GM21381 (cell line): ENCODE data around the gene SHFL.

Experiments used
- ATAC-seq: cut with Tn5 transposase; IDR thresholded peaks from one replicate; pipeline ENCODE4 v1.9.1; 2021; ENCODE audit warnings: mild to moderate bottlenecking, moderate library complexity; ENCODE audit not compliant: unreplicated experiment

Gene SHFL

GRCh38 chr19:10132905-10133304, 46.8 kb downstream of the SHFL start:
- no peak for ATAC-seq

GRCh38 chr19:10133596-10133995, 47.5 kb downstream of the SHFL start:
- no peak for ATAC-seq

- ATAC-seq = no peak
Measured at GRCh38 chr19:10134040-10134439, 47.9 kb downstream of the SHFL start.

- ATAC-seq = no peak
Measured at GRCh38 chr19:10135551-10136334, 49.6 kb downstream of the SHFL start.

- no peak for ATAC-seq
Measured at GRCh38 chr19:10136936-10137335, 50.8 kb downstream of the SHFL start.

- no peak for ATAC-seq
Measured at GRCh38 chr19:10137751-10138682, 51.9 kb downstream of the SHFL start.

GRCh38 chr19:10138879-10139795, 53.0 kb downstream of the SHFL start:
- ATAC-seq = no peak

GRCh38 chr19:10139952-10140351, 53.8 kb downstream of the SHFL start:
- no peak for ATAC-seq

- ATAC-seq = no peak
Measured at GRCh38 chr19:10141479-10141878, 55.4 kb downstream of the SHFL start.

- ATAC-seq = no peak
Measured at GRCh38 chr19:10141973-10142372, 55.9 kb downstream of the SHFL start.
